ENCODE measurements around the gene GTPBP2.
A peak's percentile ranks its signal among the peaks of the same experiment; 100 is the strongest.
"Not testable (repeated sequence)": the region's sequence is repeated elsewhere in the genome, so short reads cannot be mapped to it uniquely, and the experiment has no call there.

The GTPBP2 gene

DNA sequence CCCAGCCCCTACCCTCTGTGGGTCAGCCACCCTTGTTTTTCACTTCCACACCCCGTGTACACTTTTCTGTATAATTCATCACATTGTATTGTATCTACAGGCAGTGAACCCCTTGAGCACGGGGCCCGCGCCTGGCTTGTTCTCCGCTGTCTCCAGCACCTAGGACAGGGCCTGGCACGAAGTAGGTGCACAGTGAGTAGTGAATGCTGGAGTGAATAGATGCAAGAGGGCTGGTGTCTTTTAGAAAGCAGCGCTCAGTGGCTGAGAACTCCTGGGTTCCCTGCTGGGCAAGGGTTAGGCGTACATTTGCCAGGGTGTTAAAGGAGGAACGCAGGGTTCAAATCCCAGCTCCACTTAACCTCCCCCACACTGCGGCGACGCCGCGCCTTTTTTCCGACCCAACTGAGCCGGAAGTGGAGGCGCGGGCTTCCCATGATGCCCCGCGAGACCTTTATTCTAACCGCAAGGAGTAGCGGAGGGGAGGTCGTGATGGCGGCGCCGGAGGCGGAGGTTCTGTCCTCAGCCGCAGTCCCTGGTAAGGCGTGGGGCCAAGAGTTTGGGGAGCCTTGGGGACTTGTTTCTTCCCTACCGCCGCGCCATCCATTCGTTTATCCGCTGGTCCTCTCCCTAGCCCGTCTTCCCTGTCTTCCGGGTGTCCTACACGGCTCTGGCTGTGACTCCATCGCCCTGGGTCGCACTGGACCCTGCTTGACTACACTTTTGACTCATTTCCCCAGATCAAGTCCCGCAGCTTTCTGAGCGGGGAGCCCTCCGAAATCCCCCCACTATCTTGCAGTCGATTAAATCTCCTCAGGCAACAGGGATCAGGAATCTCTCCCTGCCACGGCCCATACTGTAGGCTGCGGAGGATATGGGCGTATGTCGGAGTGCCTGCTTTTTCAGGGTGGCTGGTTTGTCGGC lies 6.6 kb upstream of the GTPBP2 start, which contains the start of gene MAD2L1BP:
Gene MAD2L1BP (plus strand): TSS at position 454 of the 921 bp plus-strand sequence. CDS start 36 bp downstream, at position 490.
- H3K27me3 ChIP-seq (ENCODE audit: insufficient read depth, poor library complexity, severe bottlenecking), result no peaks in the 10 kb centered on the region
- H3K27ac ChIP-seq (replicated peaks), result peak within 1 kb of the TSS; percentile 87
- H3K4me3 ChIP-seq (replicated peaks; ENCODE audit: insufficient read depth, low read length), result peak within 1 kb of the TSS; percentile 83
- peak; percentile 77 to 87 for DNase-seq (ENCODE audit: low read depth in 1 of 2, low spot score in 1 of 2)
- TF ChIP-seq SPI1 (IDR thresholded peaks at IDR 0.05; ENCODE audit: borderline replicate concordance, low read depth) (no peak), GABPA (IDR thresholded peaks at IDR 0.05; ENCODE audit: low read depth) (peak; percentile 52; the same call in 1 of the 2 replicates), POLR2AphosphoS5 (IDR thresholded peaks at IDR 0.05; ENCODE audit: low read depth) (peak; percentile 96)
- TF ChIP-seq, protein P1, sequence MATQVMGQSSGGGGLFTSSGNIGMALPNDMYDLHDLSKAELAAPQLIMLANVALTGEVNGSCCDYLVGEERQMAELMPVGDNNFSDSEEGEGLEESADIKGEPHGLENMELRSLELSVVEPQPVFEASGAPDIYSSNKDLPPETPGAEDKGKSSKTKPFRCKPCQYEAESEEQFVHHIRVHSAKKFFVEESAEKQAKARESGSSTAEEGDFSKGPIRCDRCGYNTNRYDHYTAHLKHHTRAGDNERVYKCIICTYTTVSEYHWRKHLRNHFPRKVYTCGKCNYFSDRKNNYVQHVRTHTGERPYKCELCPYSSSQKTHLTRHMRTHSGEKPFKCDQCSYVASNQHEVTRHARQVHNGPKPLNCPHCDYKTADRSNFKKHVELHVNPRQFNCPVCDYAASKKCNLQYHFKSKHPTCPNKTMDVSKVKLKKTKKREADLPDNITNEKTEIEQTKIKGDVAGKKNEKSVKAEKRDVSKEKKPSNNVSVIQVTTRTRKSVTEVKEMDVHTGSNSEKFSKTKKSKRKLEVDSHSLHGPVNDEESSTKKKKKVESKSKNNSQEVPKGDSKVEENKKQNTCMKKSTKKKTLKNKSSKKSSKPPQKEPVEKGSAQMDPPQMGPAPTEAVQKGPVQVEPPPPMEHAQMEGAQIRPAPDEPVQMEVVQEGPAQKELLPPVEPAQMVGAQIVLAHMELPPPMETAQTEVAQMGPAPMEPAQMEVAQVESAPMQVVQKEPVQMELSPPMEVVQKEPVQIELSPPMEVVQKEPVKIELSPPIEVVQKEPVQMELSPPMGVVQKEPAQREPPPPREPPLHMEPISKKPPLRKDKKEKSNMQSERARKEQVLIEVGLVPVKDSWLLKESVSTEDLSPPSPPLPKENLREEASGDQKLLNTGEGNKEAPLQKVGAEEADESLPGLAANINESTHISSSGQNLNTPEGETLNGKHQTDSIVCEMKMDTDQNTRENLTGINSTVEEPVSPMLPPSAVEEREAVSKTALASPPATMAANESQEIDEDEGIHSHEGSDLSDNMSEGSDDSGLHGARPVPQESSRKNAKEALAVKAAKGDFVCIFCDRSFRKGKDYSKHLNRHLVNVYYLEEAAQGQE (IDR thresholded peaks at IDR 0.05; ENCODE audit: insufficient replicate concordance, low read depth), result peak; percentile 94

DNA sequence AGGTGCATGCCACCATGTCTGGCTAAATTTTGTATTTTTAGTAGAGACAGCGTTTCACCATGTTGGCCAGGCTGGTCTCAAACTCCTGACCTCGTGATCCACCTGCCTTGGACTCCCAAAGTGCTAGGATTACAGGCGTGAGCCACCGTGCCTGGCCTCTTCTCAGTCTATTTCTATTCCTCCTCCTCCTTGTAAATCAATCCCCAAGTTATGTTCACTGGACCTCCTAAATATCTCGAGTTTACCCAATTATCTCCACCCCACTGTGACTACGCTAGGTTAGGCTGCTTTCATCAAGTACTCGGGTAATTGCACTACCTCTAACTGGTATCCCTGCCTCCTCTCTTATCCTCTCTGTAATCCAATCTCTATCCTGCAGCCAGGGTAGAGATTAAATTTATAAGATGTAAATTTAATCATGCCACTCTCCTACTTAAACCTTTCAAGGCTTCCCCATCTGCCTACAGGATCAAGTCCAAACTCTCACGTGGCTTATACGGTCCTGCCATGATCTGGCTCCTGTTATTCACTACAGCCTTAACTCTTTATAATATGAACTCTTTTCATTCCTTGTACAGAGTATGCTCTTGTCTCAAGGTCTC lies 5.7 kb upstream of the GTPBP2 start:
- H3K27ac ChIP-seq (replicated peaks), result no peak overlapping the region; the same call in 1 of the 2 replicates
- H3K27me3 ChIP-seq (ENCODE audit: insufficient read depth, poor library complexity, severe bottlenecking), result no peaks in the 10 kb centered on the region
- TF ChIP-seq, protein P1 (IDR thresholded peaks at IDR 0.05; ENCODE audit: insufficient replicate concordance, low read depth), result no peak
- no peak for TF ChIP-seq GABPA (IDR thresholded peaks at IDR 0.05; ENCODE audit: low read depth)
- TF ChIP-seq, protein P2, sequence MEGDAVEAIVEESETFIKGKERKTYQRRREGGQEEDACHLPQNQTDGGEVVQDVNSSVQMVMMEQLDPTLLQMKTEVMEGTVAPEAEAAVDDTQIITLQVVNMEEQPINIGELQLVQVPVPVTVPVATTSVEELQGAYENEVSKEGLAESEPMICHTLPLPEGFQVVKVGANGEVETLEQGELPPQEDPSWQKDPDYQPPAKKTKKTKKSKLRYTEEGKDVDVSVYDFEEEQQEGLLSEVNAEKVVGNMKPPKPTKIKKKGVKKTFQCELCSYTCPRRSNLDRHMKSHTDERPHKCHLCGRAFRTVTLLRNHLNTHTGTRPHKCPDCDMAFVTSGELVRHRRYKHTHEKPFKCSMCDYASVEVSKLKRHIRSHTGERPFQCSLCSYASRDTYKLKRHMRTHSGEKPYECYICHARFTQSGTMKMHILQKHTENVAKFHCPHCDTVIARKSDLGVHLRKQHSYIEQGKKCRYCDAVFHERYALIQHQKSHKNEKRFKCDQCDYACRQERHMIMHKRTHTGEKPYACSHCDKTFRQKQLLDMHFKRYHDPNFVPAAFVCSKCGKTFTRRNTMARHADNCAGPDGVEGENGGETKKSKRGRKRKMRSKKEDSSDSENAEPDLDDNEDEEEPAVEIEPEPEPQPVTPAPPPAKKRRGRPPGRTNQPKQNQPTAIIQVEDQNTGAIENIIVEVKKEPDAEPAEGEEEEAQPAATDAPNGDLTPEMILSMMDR (IDR thresholded peaks at IDR 0.05; ENCODE audit: insufficient read depth, low read length), result no peak
- no peak for TF ChIP-seq SPI1 (IDR thresholded peaks at IDR 0.05; ENCODE audit: borderline replicate concordance, low read depth)
- TF ChIP-seq POLR2AphosphoS5 (IDR thresholded peaks at IDR 0.05; ENCODE audit: low read depth), result no peak
- H3K4me3 ChIP-seq (replicated peaks; ENCODE audit: insufficient read depth, low read length), result no peak overlapping the region
- DNase-seq (ENCODE audit: low read depth in 1 of 2, low spot score in 1 of 2), result no peak

DNA sequence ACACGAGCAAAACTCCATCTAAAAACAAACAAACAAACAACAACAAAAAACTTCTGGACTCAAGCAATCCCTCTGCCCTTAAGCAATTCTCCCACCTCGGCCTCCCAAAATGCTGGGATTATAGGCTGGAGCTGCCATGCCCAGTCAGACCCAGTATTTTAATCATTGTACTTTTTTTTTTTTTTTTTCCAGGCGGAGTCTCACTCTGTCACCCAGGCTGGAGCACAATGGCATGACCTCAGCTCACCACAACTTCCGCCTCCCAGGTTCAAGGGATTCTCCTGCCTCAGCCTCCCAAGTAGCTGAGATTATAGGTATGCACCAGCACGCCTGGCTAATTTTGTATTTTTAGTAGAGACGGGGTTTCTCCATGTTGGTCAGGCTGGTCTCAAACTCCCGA lies 3.9 kb upstream of the GTPBP2 start:
- not testable (repeated sequence) for H3K27me3 ChIP-seq (ENCODE audit: insufficient read depth, poor library complexity, severe bottlenecking); DNase-seq (ENCODE audit: low read depth in 1 of 2, low spot score in 1 of 2); H3K27ac ChIP-seq (replicated peaks); H3K4me3 ChIP-seq (replicated peaks; ENCODE audit: insufficient read depth, low read length)

DNA sequence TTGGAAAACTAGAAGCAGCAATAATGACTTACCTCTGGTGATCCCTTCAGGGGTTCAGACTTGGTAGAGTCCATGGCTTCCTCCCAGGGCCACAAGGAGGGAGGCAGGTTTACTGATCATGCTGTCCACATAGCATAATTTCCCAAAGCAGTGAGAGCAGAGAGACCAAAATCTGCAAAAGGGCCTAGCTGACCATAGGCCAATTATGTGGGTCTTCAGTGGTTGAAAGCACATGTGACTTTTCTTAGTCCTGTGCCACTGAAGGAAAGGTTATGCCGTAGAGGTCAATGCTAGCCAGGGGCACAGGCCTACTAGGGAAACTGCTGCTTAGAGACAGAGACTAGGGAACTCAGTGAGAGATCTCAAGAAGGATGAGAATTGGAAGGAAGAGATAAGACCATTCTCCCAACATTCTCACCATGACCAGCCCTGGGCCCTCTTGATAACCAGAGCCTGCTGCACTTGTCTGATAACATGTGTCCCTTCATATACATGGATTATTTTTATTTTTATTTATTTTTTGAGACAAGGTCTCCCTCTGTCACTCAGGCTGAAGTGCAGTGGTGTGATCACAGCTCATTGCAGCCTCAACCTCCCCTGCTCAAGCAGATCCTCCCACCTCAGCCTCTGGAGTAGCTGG lies 2.0 kb upstream of the GTPBP2 start:
- no peak for TF ChIP-seq GABPA (IDR thresholded peaks at IDR 0.05; ENCODE audit: low read depth)
- TF ChIP-seq, protein P2 (IDR thresholded peaks at IDR 0.05; ENCODE audit: insufficient read depth, low read length), result no peak
- TF ChIP-seq SPI1 (IDR thresholded peaks at IDR 0.05; ENCODE audit: borderline replicate concordance, low read depth), result no peak
- TF ChIP-seq POLR2AphosphoS5 (IDR thresholded peaks at IDR 0.05; ENCODE audit: low read depth), result no peak
- TF ChIP-seq, protein P1 (IDR thresholded peaks at IDR 0.05; ENCODE audit: insufficient replicate concordance, low read depth), result no peak
- Histone ChIP-seq H3K27ac (replicated peaks) (no peak overlapping the region), H3K27me3 (ENCODE audit: insufficient read depth, poor library complexity, severe bottlenecking) (no peaks in the 10 kb centered on the region), H3K4me3 (replicated peaks; ENCODE audit: insufficient read depth, low read length) (no peak overlapping the region)
- DNase-seq (ENCODE audit: low read depth in 1 of 2, low spot score in 1 of 2), result peak in 1 of 2 experiments; percentile 7

Measured in HL-60 (cell line).